Cortex of kidney (tissue), 1 donor: ENCODE results near the gene TOP3A.

Experiments
- DNase-seq: peaks from one replicate; lab custom pipeline; 2025; lab: John Stamatoyannopoulos, UW

The TOP3A gene

GRCh38 chr17:18231164-18231563 is 83.6 kb downstream of the TOP3A start:
- no peak for DNase-seq

GRCh38 chr17:18230288-18231141 is 84.3 kb downstream of the TOP3A start:
- no peak for DNase-seq

GRCh38 chr17:18229771-18230170 is 85.0 kb downstream of the TOP3A start:
- DNase-seq = no peak

- no peak for DNase-seq
Measured at GRCh38 chr17:18229254-18229653, 85.5 kb downstream of the TOP3A start.

GRCh38 chr17:18228176-18228682 is 86.6 kb downstream of the TOP3A start:
- DNase-seq = no peak

GRCh38 chr17:18227635-18228034 is 87.2 kb downstream of the TOP3A start:
- no peak for DNase-seq

GRCh38 chr17:18226284-18226945 is 88.4 kb downstream of the TOP3A start:
- DNase-seq = no peak

GRCh38 chr17:18225642-18226283 is 89.0 kb downstream of the TOP3A start:
- DNase-seq = no peak

- DNase-seq = no peak
Measured at GRCh38 chr17:18225121-18225641, 89.6 kb downstream of the TOP3A start, which contains the start of gene LLGL1. TSS of gene LLGL1 (plus strand) at chr17:18225635. CDS start at chr17:18225683, 48 bp downstream.

GRCh38 chr17:18224387-18225120 is 90.2 kb downstream of the TOP3A start:
- no peak for DNase-seq

GRCh38 chr17:18224053-18224386 is 90.8 kb downstream of the TOP3A start:
- no peak for DNase-seq
